HCT116 (cell line): ENCODE measurements around the gene OGFOD2. TPM values are rescaled to one million over a fixed set of nuclear protein-coding genes. Genes with fewer than 3 reads are reported as not detected.

Source experiments
- ATAC-seq: fragments of 200-7000 bp; cut with Tn5 transposase; 2 replicates; pipeline ENCODE4 v1.9.1; 2020; ENCODE audit warnings: mild to moderate bottlenecking, moderate library complexity
- BruUV-seq: library from RNA; stranded (reverse); fragments of 400-500 nt; replicated peaks from 2 replicates; lab custom pipeline; 2021; lab: Mats Ljungman, UMichigan
- CTCF ChIA-PET: fragments of 300-600 bp; sonication (Branson Sonifier 250); formaldehyde crosslinking; loops from one replicate; lab custom pipeline; 2021; ENCODE audit warnings: antibody characterized with exemption; lab: Charles Lee
- POLR2A ChIA-PET: fragments of 300-600, 350-600 bp; sonication (Branson Sonifier 250); formaldehyde crosslinking; loops from one replicate; lab custom pipeline; 2021; ENCODE audit warnings: antibody characterized with exemption; lab: Charles Lee
- RAD21 ChIA-PET, 2 experiments: fragments of 300-600 bp; sonication (Branson Sonifier 250); formaldehyde crosslinking; loops; one replicate each; lab custom pipeline; 2023; ENCODE audit warnings: low total read pairs in 2 of 2; ENCODE audit not compliant: uncharacterized antibody in 2 of 2, unreplicated experiment in 2 of 2, low non-redundant PET in 1 of 2; lab: Charles Lee
- DNase-seq: peaks from one replicate; pipeline ENCODE4 v3.0.0-alpha.2; 2010; ENCODE audit warnings: low read depth, low spot score
- H2AFZ ChIP-seq: fragments of 200-600 bp; shearing (Covaris generic), sonication (generic); 2 replicates; pipeline ENCODE4 v1.6.1; 2017; ENCODE audit warnings: low read depth, mixed run types, mixed read lengths, antibody characterized with exemption, low read length; ENCODE audit not compliant: poor library complexity, severe bottlenecking
- H3K27ac ChIP-seq: 2 replicates; pipeline ENCODE4 v1.5.1; 2012; ENCODE audit warnings: low read depth, low read length
- H3K27me3 ChIP-seq: fragments of 200-600 bp; sonication (generic); 2 replicates; pipeline ENCODE4 v1.6.1; 2016; ENCODE audit warnings: mixed run types, low read length, mixed read lengths; ENCODE audit not compliant: insufficient read depth
- H3K36me3 ChIP-seq, 2 experiments: fragments of 200-500 bp in 1 of 2; fragments of 200-600 bp in 1 of 2; sonication (Bioruptor generic) in 1 of 2; sonication (generic) in 1 of 2; 2 replicates each; pipeline versions ENCODE4 v1.5.1 to v1.6.1; 2014 to 2016; ENCODE audit warnings: low read length in 2 of 2, inconsistent platforms in 1 of 2, mixed read lengths in 1 of 2, mixed run types in 1 of 2; ENCODE audit not compliant: insufficient read depth in 2 of 2, control insufficient read depth in 1 of 2
- H3K4me1 ChIP-seq, 2 experiments: fragments of 200-600 bp in 1 of 2; sonication (generic) in 1 of 2; 2 replicates each; pipeline versions ENCODE4 v1.5.1 to v1.6.1; 2012 to 2017; ENCODE audit warnings: low read length in 2 of 2, inconsistent platforms in 1 of 2, mild to moderate bottlenecking in 1 of 2, mixed read lengths in 1 of 2, mixed run types in 1 of 2, moderate library complexity in 1 of 2; ENCODE audit not compliant: insufficient read depth in 2 of 2, control insufficient read depth in 1 of 2
- H3K4me2 ChIP-seq: fragments of 200-600 bp; sonication (generic); 2 replicates; pipeline ENCODE4 v1.6.1; 2017; ENCODE audit warnings: mixed run types, low read length, mixed read lengths
- H3K4me3 ChIP-seq, 2 experiments: fragments of 200-600 bp in 1 of 2; sonication (generic) in 1 of 2; replicated peaks in 1 of 2; 2 replicates each; pipeline ENCODE4 v1.5.1; 2011 to 2016; ENCODE audit warnings: low read length in 2 of 2, control low read depth in 1 of 2, low read depth in 1 of 2, mild to moderate bottlenecking in 1 of 2, mixed read lengths in 1 of 2, mixed run types in 1 of 2
- H3K79me2 ChIP-seq: fragments of 200-600 bp; sonication (generic); 2 replicates; pipeline ENCODE4 v1.6.1; 2017; ENCODE audit warnings: mild to moderate bottlenecking, mixed run types, low read length, moderate library complexity, mixed read lengths; ENCODE audit not compliant: insufficient read depth
- H3K9ac ChIP-seq: fragments of 200-600 bp; sonication (generic); 2 replicates; pipeline ENCODE4 v1.6.1; 2016; ENCODE audit warnings: low read length, mixed read lengths
- H3K9me2 ChIP-seq: fragments of 200-600 bp; sonication (generic), shearing (Covaris generic); 2 replicates; pipeline ENCODE4 v1.6.1; 2017; ENCODE audit warnings: mixed run types, mild to moderate bottlenecking, moderate library complexity; ENCODE audit not compliant: insufficient read depth
- H3K9me3 ChIP-seq, 2 experiments: fragments of 200-500 bp in 1 of 2; fragments of 200-600 bp in 1 of 2; sonication (Bioruptor generic) in 1 of 2; sonication (generic) in 1 of 2; 2 replicates each; pipeline ENCODE4 v1.6.1; 2014 to 2017; ENCODE audit warnings: low read length in 2 of 2, mixed read lengths in 2 of 2, inconsistent platforms in 1 of 2, low read depth in 1 of 2, mild to moderate bottlenecking in 1 of 2, mixed run types in 1 of 2, moderate library complexity in 1 of 2; ENCODE audit not compliant: control insufficient read depth in 1 of 2, insufficient read depth in 1 of 2
- H4K20me1 ChIP-seq: fragments of 200-600 bp; sonication (generic), shearing (Covaris generic); 2 replicates; pipeline ENCODE4 v1.6.1; 2017; ENCODE audit warnings: mixed run types, mild to moderate bottlenecking, moderate library complexity; ENCODE audit not compliant: insufficient read depth
- CEBPB ChIP-seq: IDR thresholded peaks from 2 replicates; pipeline ENCODE4 v1.6.1; 2012; ENCODE audit warnings: low read depth
- EGR1 ChIP-seq: IDR thresholded peaks from 2 replicates; pipeline ENCODE4 v1.6.1; 2012; ENCODE audit warnings: low read depth
- EZH2 ChIP-seq: fragments of 200-600 bp; sonication (generic); IDR thresholded peaks from 2 replicates; pipeline ENCODE4 v1.6.1; 2017; ENCODE audit warnings: antibody characterized with exemption, mixed run types
- EZH2phosphoT487 ChIP-seq: fragments of 200-600 bp; IDR thresholded peaks from 2 replicates; pipeline ENCODE4 v1.6.1; 2018; ENCODE audit warnings: antibody characterized with exemption, borderline replicate concordance
- POLR2AphosphoS5 ChIP-seq: IDR thresholded peaks from 2 replicates; pipeline ENCODE4 v1.6.1; 2011; ENCODE audit warnings: mild to moderate bottlenecking, low read depth, low read length, moderate library complexity
- RAD21 ChIP-seq: IDR thresholded peaks from 2 replicates; pipeline ENCODE4 v1.6.1; 2012; ENCODE audit warnings: low read depth, mild to moderate bottlenecking
- SIN3A ChIP-seq: IDR thresholded peaks from 2 replicates; pipeline ENCODE4 v1.6.1; 2012; ENCODE audit warnings: low read depth
- SRF ChIP-seq: IDR thresholded peaks from 2 replicates; pipeline ENCODE4 v1.6.1; 2012; ENCODE audit warnings: low read depth
- TCF7L2 ChIP-seq: IDR thresholded peaks from 2 replicates; pipeline ENCODE4 v1.7.0; 2011; ENCODE audit warnings: borderline replicate concordance, inconsistent platforms; ENCODE audit not compliant: insufficient read depth, insufficient read length; ENCODE audit errors: extremely low read depth
- YY1 ChIP-seq: IDR thresholded peaks from 2 replicates; pipeline ENCODE4 v1.6.1; 2011; ENCODE audit warnings: low read length, low read depth, moderate library complexity, mild to moderate bottlenecking; ENCODE audit not compliant: insufficient replicate concordance; ENCODE audit errors: extremely low read depth
- ZFX ChIP-seq: fragments of 450-650 bp; IDR thresholded peaks from 2 replicates; pipeline ENCODE4 v1.6.1; 2017
- intact Hi-C: fragments of 100-400 bp; cut with micrococcal nuclease; formaldehyde crosslinking; loops from 2 replicates; pipeline ENCODE4 v1.10.0; 2022
- total RNA-seq: library from RNA; stranded (reverse); gene quantifications from one replicate; pipeline ENCODE4 v1.2.1, GENCODE V29; 2021; ENCODE audit not compliant: unreplicated experiment
- TF ChIP-seq, protein P1 (sequence below): IDR thresholded peaks from 2 replicates; pipeline ENCODE4 v1.6.1; 2012
- TF ChIP-seq, protein P2 (sequence below), 3 experiments: fragments of 200-600 bp in 1 of 3; sonication (generic) in 1 of 3; IDR thresholded peaks in 2 of 3; conservative IDR thresholded peaks in 1 of 3; 2 replicates each; pipeline ENCODE4 v1.5.1; 2012 to 2017; ENCODE audit warnings: low read depth in 2 of 3, low read length in 2 of 3, antibody characterized with exemption in 1 of 3, borderline replicate concordance in 1 of 3, control low read depth in 1 of 3, mild to moderate bottlenecking in 1 of 3, mixed read lengths in 1 of 3, mixed run types in 1 of 3, moderate library complexity in 1 of 3; ENCODE audit not compliant: insufficient read depth in 1 of 3

Gene OGFOD2
- total RNA-seq, 1 experiment from 2014 or later: 29.5 TPM

DNA sequence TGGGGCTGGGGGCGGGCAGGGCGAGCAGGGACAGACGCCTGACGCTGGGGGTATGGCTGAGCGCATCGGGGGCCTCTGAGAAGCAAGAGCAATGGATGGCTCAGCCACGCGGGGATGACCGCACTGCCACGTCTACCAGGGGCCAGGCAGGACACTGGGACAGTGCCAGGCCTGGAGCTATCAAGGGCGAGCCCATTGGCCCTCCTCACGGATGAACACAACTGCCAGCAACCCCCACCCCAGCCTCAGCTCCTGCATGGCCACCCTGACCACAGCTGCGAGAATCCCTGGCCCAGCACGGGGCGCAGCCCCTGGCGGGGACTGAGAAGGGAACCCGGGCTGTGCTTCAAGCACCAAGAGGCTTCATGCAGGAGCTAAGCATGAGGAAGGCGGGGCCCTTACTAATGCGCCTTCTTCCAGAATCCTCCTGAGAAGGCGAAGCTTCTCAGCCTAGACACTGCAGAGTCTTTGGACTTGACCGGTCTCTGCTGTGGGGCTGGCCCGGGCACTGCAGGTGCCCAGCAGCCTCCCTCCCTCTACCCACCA is 14.9 kb downstream of the OGFOD2 start:
- DNase-seq: no peak
- no peak overlapping the region for H3K27ac ChIP-seq
- POLR2A ChIA-PET: no interaction called here
- H3K4me2 ChIP-seq: no peak overlapping the region
- ATAC-seq: no peak
- H3K4me1 ChIP-seq: no peaks in the 10 kb centered on the region
- TF ChIP-seq SIN3A (no peak), RAD21 (no peak), YY1 (no peak), EZH2 (no peak), CEBPB (no peak), ZFX (no peak), SRF (no peak), EZH2phosphoT487 (no peak), TCF7L2 (no peak), EGR1 (no peak), POLR2AphosphoS5 (no peak)
- TF ChIP-seq, protein P1, sequence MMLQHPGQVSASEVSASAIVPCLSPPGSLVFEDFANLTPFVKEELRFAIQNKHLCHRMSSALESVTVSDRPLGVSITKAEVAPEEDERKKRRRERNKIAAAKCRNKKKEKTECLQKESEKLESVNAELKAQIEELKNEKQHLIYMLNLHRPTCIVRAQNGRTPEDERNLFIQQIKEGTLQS: no peak
- TF ChIP-seq, protein P2, sequence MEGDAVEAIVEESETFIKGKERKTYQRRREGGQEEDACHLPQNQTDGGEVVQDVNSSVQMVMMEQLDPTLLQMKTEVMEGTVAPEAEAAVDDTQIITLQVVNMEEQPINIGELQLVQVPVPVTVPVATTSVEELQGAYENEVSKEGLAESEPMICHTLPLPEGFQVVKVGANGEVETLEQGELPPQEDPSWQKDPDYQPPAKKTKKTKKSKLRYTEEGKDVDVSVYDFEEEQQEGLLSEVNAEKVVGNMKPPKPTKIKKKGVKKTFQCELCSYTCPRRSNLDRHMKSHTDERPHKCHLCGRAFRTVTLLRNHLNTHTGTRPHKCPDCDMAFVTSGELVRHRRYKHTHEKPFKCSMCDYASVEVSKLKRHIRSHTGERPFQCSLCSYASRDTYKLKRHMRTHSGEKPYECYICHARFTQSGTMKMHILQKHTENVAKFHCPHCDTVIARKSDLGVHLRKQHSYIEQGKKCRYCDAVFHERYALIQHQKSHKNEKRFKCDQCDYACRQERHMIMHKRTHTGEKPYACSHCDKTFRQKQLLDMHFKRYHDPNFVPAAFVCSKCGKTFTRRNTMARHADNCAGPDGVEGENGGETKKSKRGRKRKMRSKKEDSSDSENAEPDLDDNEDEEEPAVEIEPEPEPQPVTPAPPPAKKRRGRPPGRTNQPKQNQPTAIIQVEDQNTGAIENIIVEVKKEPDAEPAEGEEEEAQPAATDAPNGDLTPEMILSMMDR (IDR thresholded peaks at IDR 0.05 in 2 of 3, conservative IDR thresholded peaks at IDR 0.05 in 1 of 3; ENCODE audit: borderline replicate concordance in 1 of 3, insufficient read depth in 1 of 3, low read depth in 2 of 3, low read length in 2 of 3): no peak
- BruUV-seq: no TSS peak
- no peaks in the 10 kb centered on the region for H3K9me3 ChIP-seq
- no peak overlapping the region for H2AFZ ChIP-seq
- H4K20me1 ChIP-seq: no peaks in the 10 kb centered on the region
- H3K9ac ChIP-seq: no peak overlapping the region
- H3K79me2 ChIP-seq: no peaks in the 10 kb centered on the region
- RAD21 ChIA-PET: no interaction called here
- H3K9me2 ChIP-seq: no peaks in the 10 kb centered on the region
- CTCF ChIA-PET: interaction anchor here (0.7 to 1.5 kb wide), 2 partner anchors 248 to 432 kb away, joined by 3 to 4 read pairs; no protein-coding TSS in a partner anchor
- intact Hi-C loops: no loop called here
- no peak overlapping the region for H3K4me3 ChIP-seq
- H3K36me3 ChIP-seq: no peaks in the 10 kb centered on the region
- no peaks in the 10 kb centered on the region for H3K27me3 ChIP-seq
